SU-DHL-6 (cell line): ENCODE data around the gene MAP6D1.

Experiments
- CTCF ChIP-seq: fragments of 200-600 bp; sonication (generic); IDR thresholded peaks from one replicate; pipeline ENCODE4 v1.5.1; 2017; ENCODE audit warnings: antibody characterized with exemption, mild to moderate bottlenecking, low read length, moderate library complexity; ENCODE audit not compliant: insufficient read depth, poor library complexity, severe bottlenecking
- EZH2phosphoT487 ChIP-seq: fragments of 200-600 bp; sonication (generic), shearing (Covaris generic); conservative IDR thresholded peaks from 2 replicates; pipeline ENCODE4 v1.6.1; 2018; ENCODE audit warnings: mild to moderate bottlenecking, antibody characterized with exemption, low read length, moderate library complexity, mixed read lengths

GRCh38 chr3:183801601-183802000 lies 23.8 kb downstream of the MAP6D1 start:
- TF ChIP-seq CTCF (no peak), EZH2phosphoT487 (no peak)
